Peyer's patch (tissue), 4 donors: Measurements from ENCODE around the gene DLGAP4. TPM values are rescaled to one million over a fixed set of nuclear protein-coding genes. Genes with fewer than 3 reads are reported as not detected.

Experiments used
- DNase-seq, 3 donors: peaks; one replicate each; pipeline ENCODE4 v3.0.0-alpha.2; 2017 to 2019
- H3K27ac ChIP-seq, 4 donors: fragments of 200-600 bp; sonication (generic); one replicate each; pipeline ENCODE4 v1.5.1; 2016 to 2019
- H3K27me3 ChIP-seq, 2 donors: fragments of 200-600 bp; sonication (generic); one replicate each; pipeline ENCODE4 v1.5.1; 2019
- H3K36me3 ChIP-seq, 3 donors: fragments of 200-600 bp; sonication (generic); one replicate each; pipeline ENCODE4 v1.5.1; 2016 to 2019
- H3K4me1 ChIP-seq, 4 donors: fragments of 200-600 bp; sonication (generic); one replicate each; pipeline ENCODE4 v1.5.1; 2016 to 2019
- H3K4me3 ChIP-seq, 4 donors: fragments of 200-600 bp; sonication (generic); 1 replicate in 3 of 4; 2 replicates in 1 of 4; pipeline ENCODE4 v1.5.1; 2016 to 2019; ENCODE audit warnings: mild to moderate bottlenecking in 1 of 4
- H3K9me3 ChIP-seq, 4 donors: fragments of 200-600 bp; sonication (generic); one replicate each; pipeline ENCODE4 v1.5.1; 2016 to 2019; ENCODE audit warnings: mild to moderate bottlenecking in 1 of 4
- CTCF ChIP-seq, 6 experiments: fragments of 450-650 bp in 4 of 6; fragments of 200-600 bp in 2 of 6; sonication (generic) in 1 of 6; IDR thresholded peaks; one replicate each; pipeline ENCODE4 v1.5.1; 2017 to 2019; ENCODE audit warnings: antibody characterized with exemption in 6 of 6, mild to moderate bottlenecking in 3 of 6, moderate library complexity in 1 of 6
- POLR2A ChIP-seq, 2 donors: fragments of 450-650 bp; IDR thresholded peaks; one replicate each; pipeline ENCODE4 v1.5.1; 2017; ENCODE audit warnings: antibody characterized with exemption in 2 of 2, mild to moderate bottlenecking in 2 of 2, moderate library complexity in 2 of 2
- total RNA-seq, 4 donors: library from RNA; depleted of rRNA; stranded (reverse); fragments of >200 nt; gene quantifications; one replicate each; pipeline ENCODE4 v1.1.0, GENCODE V29; 2016

Gene DLGAP4
- total RNA-seq, 4 donors from 2014 or later = 44.5 to 70.1 (median 59.0) TPM

DNA sequence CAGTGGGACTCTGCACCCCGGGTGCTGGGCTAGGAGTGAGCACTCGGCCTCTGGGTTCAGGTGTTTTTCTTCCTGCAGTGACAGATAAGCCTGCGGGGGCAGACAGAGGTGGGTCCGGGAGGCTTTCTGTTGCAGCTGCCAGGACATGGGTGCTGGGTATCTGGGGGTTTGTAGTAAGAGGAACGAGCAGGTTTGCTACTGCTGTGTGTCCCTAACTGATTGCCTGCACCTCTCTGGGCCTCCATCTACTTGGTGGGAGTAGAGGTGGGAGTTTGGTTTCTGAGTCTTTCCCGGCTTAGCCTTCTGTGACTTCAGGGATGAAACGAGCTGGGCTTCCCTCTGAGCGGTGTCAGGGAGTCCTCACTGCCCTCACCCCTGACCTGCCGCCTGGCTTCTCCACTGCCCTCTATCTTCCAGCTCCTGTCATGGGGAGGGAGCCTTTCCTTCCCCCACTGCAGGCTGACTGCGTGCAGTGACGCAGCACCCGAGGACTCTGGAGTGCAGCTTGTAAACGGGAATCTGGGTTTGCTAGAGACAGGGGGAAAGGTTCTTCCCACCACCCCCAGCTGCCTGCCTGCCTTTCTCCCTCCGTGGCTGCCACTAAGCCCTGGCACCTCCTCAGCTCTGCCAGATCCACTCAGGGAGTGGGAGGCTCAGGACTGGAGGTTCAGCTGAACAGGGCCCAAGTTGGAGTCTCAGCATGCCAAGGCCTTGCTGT is 6.7 kb downstream of the DLGAP4 start:
- Histone ChIP-seq H3K27ac (no peak overlapping the region), H3K36me3 (no peaks in the 10 kb centered on the region), H3K27me3 (peaks cover 0 to 3% of the 10 kb centered on the region in 2 donors), H3K9me3 (no peaks in the 10 kb centered on the region), H3K4me1 (no peaks in the 10 kb centered on the region), H3K4me3 (no peak overlapping the region)
- TF ChIP-seq POLR2A (IDR thresholded peaks at IDR 0.05) (no peak), CTCF (IDR thresholded peaks at IDR 0.05) (no peak)
- peak in 1 of 3 donors; percentile 17 for DNase-seq

- TF ChIP-seq POLR2A (IDR thresholded peaks at IDR 0.05) = no peak
- TF ChIP-seq CTCF (IDR thresholded peaks at IDR 0.05) = no peak
- Histone ChIP-seq H3K27me3 (no peaks in the 10 kb centered on the region), H3K27ac (no peak overlapping the region), H3K9me3 (no peaks in the 10 kb centered on the region), H3K4me1 (no peaks in the 10 kb centered on the region), H3K4me3 (no peak overlapping the region), H3K36me3 (no peaks in the 10 kb centered on the region)
- DNase-seq = no peak
These were observed 7.3 kb downstream of the DLGAP4 start for GRCh38 chr20:36313476-36313875.

- Histone ChIP-seq H3K4me3 (no peak overlapping the region), H3K27ac (no peak overlapping the region), H3K4me1 (no peaks in the 10 kb centered on the region), H3K9me3 (no peaks in the 10 kb centered on the region), H3K27me3 (no peaks in the 10 kb centered on the region), H3K36me3 (no peaks in the 10 kb centered on the region)
- TF ChIP-seq CTCF (IDR thresholded peaks at IDR 0.05) = no peak
- TF ChIP-seq POLR2A (IDR thresholded peaks at IDR 0.05) = no peak
- DNase-seq = no peak
These were observed 7.8 kb downstream of the DLGAP4 start for GRCh38 chr20:36313926-36314325.

GRCh38 chr20:36314734-36315544 is 8.8 kb downstream of the DLGAP4 start:
- TF ChIP-seq POLR2A (IDR thresholded peaks at IDR 0.05) (no peak), CTCF (IDR thresholded peaks at IDR 0.05) (no peak)
- DNase-seq = peak in 1 of 3 donors; percentile 22
- H3K4me3 ChIP-seq = no peak overlapping the region
- H3K9me3 ChIP-seq = no peaks in the 10 kb centered on the region
- no peaks in the 10 kb centered on the region for H3K4me1 ChIP-seq
- H3K27ac ChIP-seq = no peak overlapping the region
- H3K27me3 ChIP-seq = no peaks in the 10 kb centered on the region
- no peaks in the 10 kb centered on the region for H3K36me3 ChIP-seq

DNA sequence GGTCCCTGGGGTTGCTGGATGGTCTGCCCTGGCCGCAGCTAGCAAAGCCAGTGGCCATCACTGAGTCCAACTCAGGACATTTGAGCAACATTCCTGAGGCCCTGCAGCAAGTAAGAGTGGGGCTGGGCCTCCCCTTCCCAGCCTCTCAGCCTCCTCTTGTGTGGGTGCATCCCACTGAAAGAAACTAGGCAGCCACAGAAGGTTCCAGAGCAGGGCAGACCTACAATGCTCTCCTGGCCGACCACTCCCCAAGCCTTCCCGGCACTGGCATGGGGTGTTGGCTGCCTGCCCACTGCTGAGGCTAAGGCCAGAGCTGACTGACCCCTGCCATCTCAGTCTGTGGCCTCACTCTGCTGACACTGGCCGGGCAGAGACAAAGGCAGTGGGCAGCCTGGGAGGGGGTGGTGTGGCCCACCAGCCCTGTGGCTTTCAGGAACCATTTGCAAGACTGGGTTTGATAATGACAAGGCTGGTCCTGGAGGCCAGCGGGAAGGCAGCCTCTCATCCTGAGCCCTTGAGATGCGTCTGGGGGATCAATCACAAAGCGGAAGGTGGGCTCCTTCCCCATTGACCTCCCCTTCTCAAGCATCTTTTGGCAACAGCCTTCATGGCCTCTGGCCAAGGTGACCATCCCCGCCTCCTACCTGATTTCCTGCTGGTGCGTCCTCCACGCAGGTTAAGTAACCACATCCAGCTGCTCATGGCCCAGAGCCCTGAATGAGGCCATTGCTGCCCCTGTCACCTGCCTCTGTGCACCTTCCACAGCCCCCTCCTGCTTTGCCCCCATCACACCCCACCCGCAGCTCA is 9.6 kb downstream of the DLGAP4 start:
- TF ChIP-seq POLR2A (IDR thresholded peaks at IDR 0.05) = no peak
- no peak for TF ChIP-seq CTCF (IDR thresholded peaks at IDR 0.05)

More for the DNA sequence above, 9.6 kb downstream of the DLGAP4 start:
- no peak overlapping the region for H3K27ac ChIP-seq
- H3K9me3 ChIP-seq = no peaks in the 10 kb centered on the region
- no peaks in the 10 kb centered on the region for H3K27me3 ChIP-seq
- H3K4me1 ChIP-seq = no peaks in the 10 kb centered on the region
- no peak overlapping the region for H3K4me3 ChIP-seq
- H3K36me3 ChIP-seq = no peaks in the 10 kb centered on the region
- DNase-seq = peak in 2 of 3 donors; percentile 17 to 37
